KG1 (cell line): Measurements from ENCODE around the gene ANTXRL.
"Not testable (repeated sequence)": the region's sequence is repeated elsewhere in the genome, so short reads cannot be mapped to it uniquely, and the experiment has no call there.

Experiments used
- DNase-seq: peaks from one replicate; lab custom pipeline; 2025; lab: John Stamatoyannopoulos, UW

The ANTXRL gene

GRCh38 chr10:46308666-46309450, 22.1 kb downstream of the ANTXRL start:
- no peak for DNase-seq

GRCh38 chr10:46309511-46310142, 22.8 kb downstream of the ANTXRL start:
- DNase-seq, result no peak

GRCh38 chr10:46310143-46310514, 23.3 kb downstream of the ANTXRL start:
- DNase-seq, result no peak

GRCh38 chr10:46310851-46311250, 24.1 kb downstream of the ANTXRL start:
- DNase-seq, result no peak

GRCh38 chr10:46311501-46311951, 24.7 kb downstream of the ANTXRL start:
- DNase-seq, result no peak

GRCh38 chr10:46311961-46312431, 25.2 kb downstream of the ANTXRL start:
- not testable (repeated sequence) for DNase-seq

- DNase-seq, result no peak
Measured at GRCh38 chr10:46312953-46313352, 26.2 kb downstream of the ANTXRL start.

GRCh38 chr10:46314071-46314470, 27.3 kb downstream of the ANTXRL start:
- no peak for DNase-seq

- not testable (repeated sequence) for DNase-seq
Measured at GRCh38 chr10:46315071-46315860, 28.5 kb downstream of the ANTXRL start.

GRCh38 chr10:46317370-46317769, 30.6 kb downstream of the ANTXRL start:
- DNase-seq, result no peak

- DNase-seq, result no peak
Measured at GRCh38 chr10:46317889-46318288, 31.1 kb downstream of the ANTXRL start.

GRCh38 chr10:46318799-46319198, 32.0 kb downstream of the ANTXRL start:
- DNase-seq, result no peak

- DNase-seq, result no peak
Measured at GRCh38 chr10:46319389-46319788, 32.6 kb downstream of the ANTXRL start.

GRCh38 chr10:46321770-46322169, 35.0 kb downstream of the ANTXRL start:
- no peak for DNase-seq

GRCh38 chr10:46323176-46323575, 36.4 kb downstream of the ANTXRL start:
- DNase-seq, result no peak

- DNase-seq, result no peak
Measured at GRCh38 chr10:46325021-46325420, 38.2 kb downstream of the ANTXRL start.

GRCh38 chr10:46326066-46326465, 39.3 kb downstream of the ANTXRL start:
- no peak for DNase-seq

- no peak for DNase-seq
Measured at GRCh38 chr10:46326971-46327370, 40.2 kb downstream of the ANTXRL start.

GRCh38 chr10:46327685-46328084, 40.9 kb downstream of the ANTXRL start:
- no peak for DNase-seq

- DNase-seq, result no peak
Measured at GRCh38 chr10:46328853-46329689, 42.3 kb downstream of the ANTXRL start.

- DNase-seq, result no peak
Measured at GRCh38 chr10:46329690-46330016, 42.9 kb downstream of the ANTXRL start.

- DNase-seq, result no peak
Measured at GRCh38 chr10:46330894-46331293, 44.1 kb downstream of the ANTXRL start.
